Measurements from ENCODE around the gene PHF19.

GRCh38 chr9:120910643-120911042 is 33.7 kb upstream of the PHF19 start:
- no peak for TF ChIP-seq CTCF (IDR thresholded peaks at IDR 0.05)
- no peak for TF ChIP-seq POLR2A (IDR thresholded peaks at IDR 0.05)

All from right lobe of liver (tissue), 4 donors.